ENCODE measurements around the gene MUC13. TPM values are rescaled to one million over a fixed set of nuclear protein-coding genes. Genes with fewer than 3 reads are reported as not detected.

Gene MUC13
- total and polyA plus RNA-seq, 3 experiments from 2014 or later, result not detected

DNA sequence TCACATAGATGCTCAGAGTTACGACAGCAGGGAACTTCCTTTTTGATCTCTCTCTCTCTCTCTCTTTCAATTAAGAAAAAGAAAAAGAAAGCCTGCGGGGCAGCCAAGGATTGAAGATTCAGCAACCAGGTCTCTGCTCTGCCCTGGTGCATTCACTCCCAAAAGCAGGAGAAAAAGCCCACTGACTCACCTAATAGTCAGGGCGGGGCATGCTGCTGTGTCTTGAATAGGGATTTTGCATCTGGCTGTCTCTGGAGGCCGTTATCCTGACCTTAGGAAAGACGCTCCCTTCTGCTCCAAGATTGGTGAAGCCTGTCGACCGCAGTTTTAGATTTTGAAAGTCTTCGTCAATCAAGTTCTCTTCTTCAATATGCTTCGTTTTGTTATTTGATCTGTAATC is 26.6 kb downstream of the MUC13 start:
- H3K9me3 Mint-ChIP-seq, result no peaks in the 10 kb centered on the region
- H3K36me3 ChIP-seq (ENCODE audit: insufficient read depth, low read length), result no peaks in the 10 kb centered on the region
- H3K36me3 Mint-ChIP-seq, result no peaks in the 10 kb centered on the region
- DNase-seq, result no peak
- H3K27ac Mint-ChIP-seq, result no peak overlapping the region
- H3K4me3 ChIP-seq (ENCODE audit: low read length), result no peak overlapping the region
- ChIA-PET CTCF (interaction anchor here (1.6 kb wide), 1 partner anchor 148 kb away, joined by 5 read pairs; no protein-coding TSS in a partner anchor), POLR2A (no interaction called here)
- no peaks in the 10 kb centered on the region for H3K9me3 ChIP-seq (ENCODE audit: low read length)
- H3K4me3 Mint-ChIP-seq, result no peak overlapping the region
- no peak overlapping the region for H3K27ac ChIP-seq (ENCODE audit: low read depth, low read length)
- no peaks in the 10 kb centered on the region for H3K27me3 ChIP-seq (ENCODE audit: insufficient read depth, low read length, poor library complexity, severe bottlenecking)
- H3K4me1 Mint-ChIP-seq, result no peaks in the 10 kb centered on the region
- H3K4me1 ChIP-seq (ENCODE audit: insufficient read depth, low read length), result no peaks in the 10 kb centered on the region
- peaks cover 18 to 32% of the 10 kb centered on the region in 2 donors for H3K27me3 Mint-ChIP-seq

DNA sequence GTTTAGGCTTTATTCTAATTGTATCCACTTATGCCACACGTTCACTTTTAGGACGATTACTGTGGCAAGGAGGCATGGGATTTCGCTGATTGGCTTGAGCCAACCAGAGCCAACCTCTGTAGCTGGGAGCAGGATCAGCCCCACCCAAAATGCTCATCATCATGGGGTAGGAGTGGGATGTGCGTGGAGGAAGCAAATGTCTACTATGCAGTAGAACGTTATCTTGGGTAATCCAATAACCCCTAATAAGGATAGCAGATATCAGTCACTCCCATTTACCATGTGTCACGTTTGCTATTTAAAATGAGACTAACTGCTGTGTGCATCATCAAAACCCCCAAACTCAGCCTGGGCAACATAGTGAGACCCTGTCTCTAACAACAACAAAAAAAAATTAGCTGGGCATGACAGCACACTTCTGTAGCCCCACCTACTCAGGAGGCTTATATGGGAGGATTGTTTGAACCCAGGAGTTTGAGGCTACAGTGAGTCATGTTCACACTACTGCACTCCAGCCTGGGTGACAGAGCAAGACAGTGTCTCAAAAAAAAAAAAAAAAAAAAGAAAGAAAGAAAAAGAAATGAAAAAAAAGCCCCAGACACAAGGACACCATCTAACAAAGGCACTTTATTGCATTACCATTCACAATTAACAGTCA is 29.6 kb downstream of the MUC13 start:
- H3K27ac Mint-ChIP-seq, result no peak overlapping the region

DNA sequence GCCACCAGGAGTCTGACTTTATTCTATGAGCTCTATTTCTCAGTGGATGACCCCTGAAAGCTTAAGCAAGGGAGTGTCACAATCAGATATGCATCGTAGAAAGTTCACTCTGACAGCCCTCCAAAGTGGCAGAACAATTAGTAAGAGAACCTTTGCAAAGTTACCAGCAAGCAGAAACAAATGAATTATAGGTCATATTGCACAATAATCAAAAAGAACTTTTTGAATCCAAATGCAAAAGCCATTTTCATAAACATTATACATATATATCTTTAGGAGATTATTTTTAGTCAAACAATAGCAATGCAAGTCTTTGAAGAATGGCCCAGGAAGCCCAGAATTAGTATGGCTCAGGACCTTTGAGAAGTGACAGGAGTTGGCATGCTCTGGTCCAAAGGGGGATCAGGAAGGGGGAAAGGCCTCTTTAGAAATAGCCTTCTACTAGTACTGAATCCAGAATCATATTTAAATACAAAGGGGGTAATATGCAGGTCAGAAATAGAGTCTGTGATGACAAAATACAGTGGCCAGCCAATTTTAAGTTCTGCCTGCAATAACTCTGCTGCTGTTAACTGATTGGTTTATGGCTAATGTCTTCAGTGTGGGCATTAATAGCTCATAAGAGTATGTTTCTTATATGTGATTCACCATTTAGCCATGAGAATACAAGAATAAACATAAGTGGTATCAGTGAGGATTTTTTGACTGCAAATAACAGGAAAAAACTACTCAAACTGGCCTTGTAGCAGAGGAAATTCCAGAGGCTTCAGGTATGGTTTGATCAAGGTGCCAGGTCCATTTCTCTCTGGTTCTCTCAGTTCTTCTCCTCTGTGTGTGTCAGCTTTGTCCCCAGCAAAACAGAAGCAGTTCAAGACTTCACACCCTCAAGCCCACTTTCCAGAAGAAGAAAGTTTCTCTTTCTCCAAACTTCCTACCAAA is 30.4 kb downstream of the MUC13 start:
- Histone ChIP-seq H3K4me1 (ENCODE audit: insufficient read depth, low read length) (peaks cover 4% of the 10 kb centered on the region), H3K36me3 (ENCODE audit: insufficient read depth, low read length) (no peaks in the 10 kb centered on the region), H3K9me3 (ENCODE audit: low read length) (no peaks in the 10 kb centered on the region), H3K27me3 (ENCODE audit: insufficient read depth, low read length, poor library complexity, severe bottlenecking) (peaks cover 5% of the 10 kb centered on the region), H3K4me3 (ENCODE audit: low read length) (no peak overlapping the region), H3K27ac (ENCODE audit: low read depth, low read length) (no peak overlapping the region)
- H3K4me1 Mint-ChIP-seq, result peaks cover 9 to 15% (median 9%) of the 10 kb centered on the region in 3 donors
- DNase-seq, result no peak
- no peaks in the 10 kb centered on the region for H3K9me3 Mint-ChIP-seq
- ChIA-PET POLR2A (no interaction called here), CTCF (interaction anchor here (0.7 to 3.7 kb wide), 2 partner anchors 24 to 142 kb away, joined by 3 to 129 read pairs; no protein-coding TSS in a partner anchor)
- peaks cover 9 to 34% of the 10 kb centered on the region in 2 donors for H3K27me3 Mint-ChIP-seq
- H3K27ac Mint-ChIP-seq, result no peak overlapping the region
- H3K36me3 Mint-ChIP-seq, result no peaks in the 10 kb centered on the region
- H3K4me3 Mint-ChIP-seq, result no peak overlapping the region

More for the DNA sequence above, 29.6 kb downstream of the MUC13 start:
- Mint-ChIP-seq H3K9me3 (no peaks in the 10 kb centered on the region), H3K4me3 (no peak overlapping the region), H3K36me3 (no peaks in the 10 kb centered on the region), H3K27me3 (peaks cover 9 to 34% of the 10 kb centered on the region in 2 donors), H3K4me1 (peaks cover 9 to 15% (median 9%) of the 10 kb centered on the region in 3 donors)
- Histone ChIP-seq H3K4me3 (ENCODE audit: low read length) (no peak overlapping the region), H3K9me3 (ENCODE audit: low read length) (no peaks in the 10 kb centered on the region), H3K4me1 (ENCODE audit: insufficient read depth, low read length) (peaks cover 4% of the 10 kb centered on the region), H3K27ac (ENCODE audit: low read depth, low read length) (no peak overlapping the region), H3K36me3 (ENCODE audit: insufficient read depth, low read length) (no peaks in the 10 kb centered on the region), H3K27me3 (ENCODE audit: insufficient read depth, low read length, poor library complexity, severe bottlenecking) (peaks cover 5% of the 10 kb centered on the region)
- DNase-seq, result no peak
- ChIA-PET CTCF (interaction anchor here (1.6 kb wide), 1 partner anchor 140 kb away, joined by 4 read pairs; no protein-coding TSS in a partner anchor), POLR2A (no interaction called here)

DNA sequence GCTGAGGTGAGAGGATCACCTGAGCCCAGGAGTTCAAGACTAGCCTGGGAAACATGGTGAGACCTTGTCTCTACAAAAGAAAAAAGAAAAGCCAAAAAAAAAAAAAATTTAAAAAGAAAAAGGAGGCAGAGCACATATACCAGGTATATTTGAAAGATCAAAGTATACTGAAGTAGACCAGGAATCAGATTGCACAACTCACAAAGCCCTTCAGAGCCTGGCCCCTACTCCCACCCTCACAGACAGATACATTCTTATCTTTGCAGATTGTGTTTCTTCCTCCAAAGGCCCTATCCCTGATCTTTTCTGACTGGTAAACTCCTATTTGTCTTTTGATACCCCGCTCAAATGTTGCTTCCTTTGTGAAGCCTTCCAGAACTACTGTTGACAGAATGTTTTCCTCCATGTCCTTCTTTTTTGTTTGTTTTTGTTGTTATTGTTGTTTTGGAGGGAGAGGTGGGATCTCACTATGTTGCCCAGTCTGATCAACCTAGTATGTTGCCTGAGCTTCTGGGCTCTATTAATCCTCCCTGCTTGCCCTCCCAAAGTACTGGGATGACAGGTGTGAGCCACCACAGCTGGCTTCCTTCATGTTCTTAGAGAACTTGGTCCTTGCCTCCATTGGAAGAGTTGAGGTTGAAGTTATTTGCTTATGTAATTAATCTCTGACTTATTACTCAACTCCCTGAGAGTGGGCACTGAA is 37.6 kb downstream of the MUC13 start:
- Mint-ChIP-seq H3K9me3 (no peaks in the 10 kb centered on the region), H3K27me3 (peaks cover 3 to 9% of the 10 kb centered on the region in 2 donors), H3K36me3 (no peaks in the 10 kb centered on the region), H3K4me3 (no peak overlapping the region), H3K27ac (peak overlapping the region in 1 of 8 donors; percentile 1), H3K4me1 (peaks cover 9 to 15% (median 9%) of the 10 kb centered on the region in 3 donors)
- Histone ChIP-seq H3K9me3 (ENCODE audit: low read length) (no peaks in the 10 kb centered on the region), H3K4me1 (ENCODE audit: insufficient read depth, low read length) (peaks cover 4% of the 10 kb centered on the region), H3K27ac (ENCODE audit: low read depth, low read length) (no peak overlapping the region), H3K36me3 (ENCODE audit: insufficient read depth, low read length) (no peaks in the 10 kb centered on the region), H3K27me3 (ENCODE audit: insufficient read depth, low read length, poor library complexity, severe bottlenecking) (peaks cover 5% of the 10 kb centered on the region), H3K4me3 (ENCODE audit: low read length) (no peak overlapping the region)
- DNase-seq, result no peak
- POLR2A ChIA-PET, result no interaction called here
- CTCF ChIA-PET, result interaction anchor here (0.9 to 1.1 kb wide), 2 partner anchors 136 to 244 kb away, joined by 3 to 4 read pairs; no protein-coding TSS in a partner anchor

DNA sequence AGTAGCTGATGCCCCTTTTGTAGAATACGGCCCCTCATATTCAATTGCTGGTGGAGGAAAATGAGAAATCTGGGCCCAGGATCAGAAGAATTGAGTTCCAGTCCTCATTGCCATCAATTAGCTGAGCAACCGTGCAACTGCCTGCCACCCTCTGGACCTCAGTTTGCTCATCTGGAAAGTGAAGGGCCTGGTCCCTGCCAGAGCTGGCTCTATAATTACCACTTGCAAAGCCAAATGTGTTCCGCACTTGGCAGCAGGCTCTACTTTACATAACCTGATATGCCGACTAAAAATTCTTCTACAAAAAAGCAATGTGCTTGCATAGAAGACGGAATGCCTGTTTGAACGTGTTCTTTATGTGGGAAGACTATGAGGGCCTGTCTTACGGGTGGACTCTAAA is 38.8 kb downstream of the MUC13 start:
- ChIA-PET CTCF (interaction anchor here (1.1 kb wide), 1 partner anchor 135 kb away, joined by 4 read pairs; no protein-coding TSS in a partner anchor), POLR2A (no interaction called here)
- Histone ChIP-seq H3K9me3 (ENCODE audit: low read length) (no peaks in the 10 kb centered on the region), H3K4me3 (ENCODE audit: low read length) (no peak overlapping the region), H3K36me3 (ENCODE audit: insufficient read depth, low read length) (no peaks in the 10 kb centered on the region), H3K4me1 (ENCODE audit: insufficient read depth, low read length) (no peaks in the 10 kb centered on the region), H3K27me3 (ENCODE audit: insufficient read depth, low read length, poor library complexity, severe bottlenecking) (no peaks in the 10 kb centered on the region), H3K27ac (ENCODE audit: low read depth, low read length) (no peak overlapping the region)
- Mint-ChIP-seq H3K36me3 (no peaks in the 10 kb centered on the region), H3K27me3 (peaks cover 6% of the 10 kb centered on the region in 2 donors), H3K9me3 (no peaks in the 10 kb centered on the region), H3K27ac (no peak overlapping the region), H3K4me3 (no peak overlapping the region), H3K4me1 (peaks cover 4 to 9% (median 6%) of the 10 kb centered on the region in 3 donors)
- DNase-seq, result no peak

DNA sequence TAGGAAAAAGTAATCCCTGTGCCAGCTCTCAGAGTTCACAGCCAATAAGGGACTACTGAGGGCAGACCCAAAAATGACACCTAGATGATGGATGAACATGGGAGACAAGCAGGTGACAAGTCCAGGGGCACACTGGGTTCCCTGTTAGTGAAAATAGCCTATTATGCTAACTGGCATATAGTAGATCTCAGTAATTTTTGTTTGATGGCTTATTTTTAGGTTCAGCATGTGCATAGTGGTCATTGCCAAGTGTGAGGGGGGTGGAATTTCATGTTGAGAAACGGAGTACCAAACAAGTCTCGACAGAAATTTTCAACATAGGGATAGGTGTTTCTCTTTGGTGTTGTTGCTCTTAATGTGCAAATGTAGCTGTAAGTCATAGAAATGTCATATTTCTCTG is 41.0 kb downstream of the MUC13 start:
- H3K36me3 Mint-ChIP-seq, result no peaks in the 10 kb centered on the region
- no peaks in the 10 kb centered on the region for H3K9me3 Mint-ChIP-seq
- H3K27me3 ChIP-seq (ENCODE audit: insufficient read depth, low read length, poor library complexity, severe bottlenecking), result peaks cover under 1% of the 10 kb centered on the region
- no peak overlapping the region for H3K4me3 ChIP-seq (ENCODE audit: low read length)
- no peak for DNase-seq
- ChIA-PET POLR2A (no interaction called here), CTCF (no interaction called here)
- H3K27me3 Mint-ChIP-seq, result peaks cover 17 to 27% of the 10 kb centered on the region in 2 donors
- no peaks in the 10 kb centered on the region for H3K4me1 Mint-ChIP-seq
- H3K27ac ChIP-seq (ENCODE audit: low read depth, low read length), result no peak overlapping the region
- no peaks in the 10 kb centered on the region for H3K9me3 ChIP-seq (ENCODE audit: low read length)
- no peaks in the 10 kb centered on the region for H3K4me1 ChIP-seq (ENCODE audit: insufficient read depth, low read length)
- no peaks in the 10 kb centered on the region for H3K36me3 ChIP-seq (ENCODE audit: insufficient read depth, low read length)
- H3K4me3 Mint-ChIP-seq, result no peak overlapping the region
- no peak overlapping the region for H3K27ac Mint-ChIP-seq

DNA sequence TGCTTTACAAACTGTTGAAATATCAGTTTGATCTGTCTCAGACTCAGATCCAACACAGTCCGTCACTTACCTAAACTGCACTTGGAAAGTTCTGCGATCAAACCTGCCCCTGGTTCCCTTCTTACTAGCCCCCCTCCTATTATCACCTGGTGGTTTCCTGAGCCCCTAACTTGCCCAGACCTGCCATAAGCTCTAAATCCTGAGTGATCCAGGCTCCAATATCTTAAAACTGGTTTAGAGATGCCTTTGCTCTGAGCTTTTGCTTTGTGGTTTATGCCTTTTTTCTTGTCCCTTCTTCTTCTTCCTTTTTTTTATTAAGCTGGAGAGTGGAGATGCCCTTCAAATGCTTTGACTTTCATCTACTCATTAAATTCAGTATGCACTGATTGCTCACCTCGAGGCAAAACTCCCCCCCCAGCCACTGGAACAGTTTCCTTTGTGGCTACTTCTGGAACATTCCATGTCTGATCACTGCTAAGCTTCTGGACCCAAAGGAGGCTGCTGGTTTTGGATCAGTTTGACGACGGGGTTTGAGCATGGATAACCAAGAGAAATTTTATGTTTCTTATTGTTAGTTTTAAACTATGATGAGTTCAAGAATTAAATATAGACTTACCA is 43.9 kb downstream of the MUC13 start:
- H3K36me3 Mint-ChIP-seq, result no peaks in the 10 kb centered on the region
- peak overlapping the region in 1 of 7 donors; percentile 31 for H3K4me3 Mint-ChIP-seq
- Histone ChIP-seq H3K27me3 (ENCODE audit: insufficient read depth, low read length, poor library complexity, severe bottlenecking) (peaks cover 9% of the 10 kb centered on the region), H3K4me1 (ENCODE audit: insufficient read depth, low read length) (no peaks in the 10 kb centered on the region), H3K4me3 (ENCODE audit: low read length) (no peak overlapping the region), H3K36me3 (ENCODE audit: insufficient read depth, low read length) (no peaks in the 10 kb centered on the region), H3K9me3 (ENCODE audit: low read length) (no peaks in the 10 kb centered on the region), H3K27ac (ENCODE audit: low read depth, low read length) (no peak overlapping the region)
- POLR2A ChIA-PET, result no interaction called here
- no peak overlapping the region for H3K27ac Mint-ChIP-seq
- DNase-seq, result no peak
- CTCF ChIA-PET, result interaction anchor here (1.6 kb wide), 1 partner anchor 11 kb away, joined by 7 read pairs; no protein-coding TSS in a partner anchor
- H3K27me3 Mint-ChIP-seq, result peaks cover 27 to 42% of the 10 kb centered on the region in 2 donors
- no peaks in the 10 kb centered on the region for H3K9me3 Mint-ChIP-seq
- peaks cover 7 to 14% (median 9%) of the 10 kb centered on the region in 3 donors for H3K4me1 Mint-ChIP-seq

All from CD8-positive, alpha-beta memory T cell (primary cell).